Panc1 (cell line): ENCODE results near the gene FBXO10.
"Not testable (repeated sequence)": the region's sequence is repeated elsewhere in the genome, so short reads cannot be mapped to it uniquely, and the experiment has no call there.

ENCODE experiments used
- CTCF ChIP-seq: fragments of 450-650 bp; IDR thresholded peaks from 2 replicates; pipeline ENCODE4 v1.5.1; 2017; ENCODE audit warnings: mild to moderate bottlenecking
- POLR2AphosphoS5 ChIP-seq: IDR thresholded peaks from 2 replicates; pipeline ENCODE4 v1.6.1; 2012; ENCODE audit warnings: mild to moderate bottlenecking, low read depth, low read length, moderate library complexity

DNA sequence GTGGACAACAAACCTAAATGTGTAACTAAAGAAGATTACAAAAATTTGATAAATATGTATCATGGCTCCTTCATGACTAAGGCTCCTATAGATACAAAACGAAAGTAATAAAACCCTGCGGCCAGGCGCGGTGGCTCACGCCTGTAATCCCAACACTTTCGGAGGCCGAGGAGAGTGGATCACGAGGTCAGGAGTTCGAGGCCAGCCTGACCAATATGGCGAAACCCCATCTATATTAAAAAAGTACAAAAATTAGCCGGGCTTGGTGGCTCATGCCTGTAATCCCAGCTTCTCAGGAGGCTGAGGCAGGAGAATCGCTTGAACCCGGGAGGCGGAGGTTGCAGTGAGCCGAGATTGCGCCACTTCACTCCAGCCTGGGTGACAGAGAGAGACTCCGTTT is 108.7 kb downstream of the FBXO10 start:
- TF ChIP-seq CTCF, POLR2AphosphoS5: not testable (repeated sequence)
